K562 (cell line): ENCODE measurements around the gene PRKAG2. TPM values are rescaled to one million over a fixed set of nuclear protein-coding genes. Genes with fewer than 3 reads are reported as not detected.
A peak's percentile ranks its signal among the peaks of the same experiment; 100 is the strongest.

Experiments used
- ATAC-seq: fragments of 200-7000 bp; cut with Tn5 transposase; 3 replicates; pipeline ENCODE4 v1.9.1; 2020; ENCODE audit warnings: moderate library complexity
- BruUV-seq: library from RNA; stranded (reverse); fragments of 400-500 nt; replicated peaks from 2 replicates; lab custom pipeline; 2021; lab: Mats Ljungman, UMichigan
- CTCF ChIA-PET: fragments of 300-600 bp; formaldehyde crosslinking; extraction: SDS; loops from one replicate; lab custom pipeline; 2021; ENCODE audit warnings: low intra/inter-chr PET ratio; lab: Yijun Ruan, JAX
- POLR2A ChIA-PET: fragments of 300-600, 350-650 bp; sonication (Branson Sonifier 250); formaldehyde crosslinking; extraction: SDS; loops from one replicate; lab custom pipeline; 2021; ENCODE audit warnings: antibody characterized with exemption, inconsistent platforms; lab: Yijun Ruan, JAX
- DNase-seq, 4 experiments: peaks; one replicate each; pipeline versions ENCODE4 v3.0.0 to v3.0.0-alpha.2; 2011 to 2018; ENCODE audit warnings: low spot score in 3 of 4, mixed read lengths in 3 of 4; ENCODE audit errors: extremely low read depth in 1 of 4
- FAIRE-seq: peaks from 2 replicates; lab custom pipeline; 2011; peaks lifted over from hg19 to GRCh38; lab: Jason Lieb, UNC
- H2AFZ ChIP-seq: 2 replicates; pipeline ENCODE4 v1.6.0; 2011; ENCODE audit warnings: low read depth, low read length, control low read depth, inconsistent platforms
- H3K27ac ChIP-seq: fragments of 200-600 bp; 3 replicates; pipeline ENCODE4 v1.8.0; 2011; ENCODE audit warnings: low read depth, mild to moderate bottlenecking, control low read depth, inconsistent platforms, low read length, moderate library complexity, mixed read lengths; ENCODE audit errors: extremely low read depth
- H3K27me3 ChIP-seq, 2 experiments: fragments of 300-600 bp in 1 of 2; 2 replicates in 1 of 2; 3 replicates in 1 of 2; pipeline versions ENCODE4 v1.6.0 to v1.8.0; 2011; ENCODE audit warnings: inconsistent platforms in 2 of 2, low read length in 2 of 2, mild to moderate bottlenecking in 1 of 2, mixed read lengths in 1 of 2, moderate library complexity in 1 of 2; ENCODE audit not compliant: control insufficient read depth in 2 of 2, insufficient read depth in 2 of 2
- H3K36me3 ChIP-seq: fragments of 300-600 bp; 3 replicates; pipeline ENCODE4 v1.8.0; 2011; ENCODE audit warnings: mild to moderate bottlenecking, low read length, inconsistent platforms; ENCODE audit not compliant: control insufficient read depth, insufficient read depth
- H3K4me1 ChIP-seq, 2 experiments: fragments of 200-600 bp in 1 of 2; replicated peaks in 1 of 2; 2 replicates in 1 of 2; 3 replicates in 1 of 2; pipeline versions ENCODE4 v1.5.1 to v1.8.0; 2011; ENCODE audit warnings: inconsistent platforms in 2 of 2, low read length in 2 of 2, mild to moderate bottlenecking in 1 of 2, mixed read lengths in 1 of 2, moderate library complexity in 1 of 2; ENCODE audit not compliant: control insufficient read depth in 2 of 2, insufficient read depth in 2 of 2
- H3K4me2 ChIP-seq: 2 replicates; pipeline ENCODE4 v1.6.1; 2011; ENCODE audit warnings: low read length, control low read depth, inconsistent platforms, mixed read lengths; ENCODE audit not compliant: insufficient read depth
- H3K4me3 ChIP-seq: fragments of 200-600 bp; sonication (generic), shearing (Covaris generic); 2 replicates; pipeline ENCODE4 v1.5.1; 2016; ENCODE audit warnings: control low read depth, inconsistent platforms
- H3K79me2 ChIP-seq: fragments of 200-600 bp; 3 replicates; pipeline ENCODE4 v1.8.0; 2011; ENCODE audit warnings: low read length, inconsistent platforms; ENCODE audit not compliant: control insufficient read depth, insufficient read depth
- H3K9ac ChIP-seq, 2 experiments: 2 replicates each; pipeline versions ENCODE4 v1.6.0 to v1.6.1; 2011; ENCODE audit warnings: low read depth in 2 of 2, low read length in 2 of 2, control low read depth in 1 of 2, inconsistent platforms in 1 of 2, mild to moderate bottlenecking in 1 of 2, mixed read lengths in 1 of 2; ENCODE audit not compliant: insufficient read depth in 1 of 2
- H3K9me1 ChIP-seq: one replicate; pipeline ENCODE4 v1.6.0; 2011; ENCODE audit warnings: inconsistent platforms, mild to moderate bottlenecking, low read length, moderate library complexity; ENCODE audit not compliant: control insufficient read depth, insufficient read depth
- H3K9me3 ChIP-seq: replicated peaks from 2 replicates; pipeline ENCODE4 v1.5.1; 2011; ENCODE audit warnings: low read depth, low read length, inconsistent platforms; ENCODE audit not compliant: control insufficient read depth, insufficient read depth
- H4K20me1 ChIP-seq: replicated peaks from 2 replicates; pipeline ENCODE4 v1.6.1; 2011; ENCODE audit warnings: low read length, inconsistent platforms, mixed read lengths; ENCODE audit not compliant: control insufficient read depth, insufficient read depth
- CEBPB ChIP-seq: fragments of 450-650 bp; IDR thresholded peaks from 2 replicates; pipeline ENCODE4 v1.6.1; 2016; ENCODE audit warnings: missing genetic modification characterization, missing compliant biosample characterization
- CEBPG ChIP-seq, 3 experiments: fragments of 200-800 bp in 1 of 3; sonication (Bioruptor generic) in 1 of 3; sonication (generic) in 1 of 3; formaldehyde crosslinking in 1 of 3; IDR thresholded peaks in 2 of 3; conservative IDR thresholded peaks in 1 of 3; 2 replicates each; pipeline versions ENCODE4 v1.6.1 to v1.8.0; 2016 to 2022; ENCODE audit warnings: missing compliant biosample characterization in 2 of 3, missing genetic modification characterization in 2 of 3, mild to moderate bottlenecking in 1 of 3, missing genetic modification reagents in 1 of 3
- FIP1L1 ChIP-seq: fragments of 200-400 bp; formaldehyde crosslinking; IDR thresholded peaks from 2 replicates; pipeline ENCODE4 v1.6.1; 2018; ENCODE audit warnings: mild to moderate bottlenecking, low read depth, low read length; ENCODE audit not compliant: poor library complexity, severe bottlenecking
- HNRNPLL ChIP-seq: fragments of 200-400 bp; formaldehyde crosslinking; IDR thresholded peaks from 2 replicates; pipeline ENCODE4 v1.6.1; 2017; ENCODE audit warnings: low read length, low read depth, mild to moderate bottlenecking; ENCODE audit not compliant: poor library complexity, severe bottlenecking
- ZNF551 ChIP-seq: fragments of 250-450 bp; sonication (Bioruptor Pico); IDR thresholded peaks from 2 replicates; pipeline ENCODE4 v1.5.0; 2021; ENCODE audit warnings: mild to moderate bottlenecking, moderate library complexity
- WGBS: fragments of 100-300 bp; shearing (Covaris generic); methylation state at CpG from one replicate; pipeline ENCODE4 v1.1.6; 2016; ENCODE audit warnings: low coverage, mixed read lengths; ENCODE audit not compliant: insufficient coverage; ENCODE audit errors: missing lambda C conversion rate; 5-methylcytosine and 5-hydroxymethylcytosine counted together
- in situ Hi-C: fragments of 300-500 bp; cut with MboI; formaldehyde crosslinking; loops from 4 replicates; pipeline ENCODE4 v1.15.0; 2018; ENCODE audit warnings: inconsistent platforms, mixed read lengths
- intact Hi-C: fragments of 100-400 bp; cut with micrococcal nuclease; formaldehyde crosslinking; loops from 2 replicates; pipeline ENCODE4 v1.14.2; 2022
- polyA plus RNA-seq, 8 experiments: library from polyadenylated mRNA; depleted of rRNA in 4 of 8; stranded (reverse) in 5 of 8; unstranded in 3 of 8; fragments of >200 nt; fragmentation: Nextera tagmentation in 2 of 8; fragmentation: Illumina TruSeq in 1 of 8; extraction: Ambion mirVana in 2 of 8; extraction: Trizol in 1 of 8; gene quantifications; 2 replicates each; pipeline versions ENCODE4 v1.2.1 to v1.2.3, GENCODE V29; 2011 to 2014; ENCODE audit warnings: inconsistent platforms in 1 of 8, missing spikeins in 1 of 8
- total RNA-seq, 7 experiments: library from RNA; depleted of rRNA in 6 of 7; stranded (reverse); fragments of >200 nt in 6 of 7; fragmentation: Illumina TruSeq in 2 of 7; extraction: Trizol in 2 of 7; gene quantifications; 2 replicates each; pipeline versions ENCODE4 v1.2.1 to v1.2.3, GENCODE V29; 2011 to 2021; ENCODE audit warnings: low replicate concordance in 1 of 7
- TF ChIP-seq, protein P1 (sequence below): fragments of 250-450 bp; sonication (Bioruptor Pico); IDR thresholded peaks from 2 replicates; pipeline ENCODE4 v1.8.0; 2022; ENCODE audit warnings: moderate library complexity, mild to moderate bottlenecking, inconsistent platforms
- TF ChIP-seq, protein P2 (sequence below): sonication (generic); formaldehyde crosslinking; IDR thresholded peaks from 2 replicates; pipeline ENCODE4 v1.8.1; 2023; ENCODE audit warnings: mild to moderate bottlenecking, missing genetic modification reagents
- TF ChIP-seq, protein P3 (sequence below): IDR thresholded peaks from 2 replicates; pipeline ENCODE4 v1.6.1; 2011; ENCODE audit not compliant: insufficient read length; ENCODE audit errors: extremely low read depth
- TF ChIP-seq, protein P4 (sequence below), 2 experiments: fragments of 450-650 bp in 1 of 2; sonication (generic) in 1 of 2; formaldehyde crosslinking in 1 of 2; IDR thresholded peaks in 1 of 2; conservative IDR thresholded peaks in 1 of 2; 2 replicates each; pipeline versions ENCODE4 v1.6.1 to v1.8.1; 2016 to 2023; ENCODE audit warnings: mild to moderate bottlenecking in 2 of 2, moderate library complexity in 2 of 2, inconsistent platforms in 1 of 2, missing genetic modification reagents in 1 of 2

Gene PRKAG2
- total and polyA plus RNA-seq, 9 of the 15 experiments (the other 6 are each of a cell fraction or from before 2014, with no cell fraction given) = 0.99 to 5.6 (median 3.3) TPM

DNA sequence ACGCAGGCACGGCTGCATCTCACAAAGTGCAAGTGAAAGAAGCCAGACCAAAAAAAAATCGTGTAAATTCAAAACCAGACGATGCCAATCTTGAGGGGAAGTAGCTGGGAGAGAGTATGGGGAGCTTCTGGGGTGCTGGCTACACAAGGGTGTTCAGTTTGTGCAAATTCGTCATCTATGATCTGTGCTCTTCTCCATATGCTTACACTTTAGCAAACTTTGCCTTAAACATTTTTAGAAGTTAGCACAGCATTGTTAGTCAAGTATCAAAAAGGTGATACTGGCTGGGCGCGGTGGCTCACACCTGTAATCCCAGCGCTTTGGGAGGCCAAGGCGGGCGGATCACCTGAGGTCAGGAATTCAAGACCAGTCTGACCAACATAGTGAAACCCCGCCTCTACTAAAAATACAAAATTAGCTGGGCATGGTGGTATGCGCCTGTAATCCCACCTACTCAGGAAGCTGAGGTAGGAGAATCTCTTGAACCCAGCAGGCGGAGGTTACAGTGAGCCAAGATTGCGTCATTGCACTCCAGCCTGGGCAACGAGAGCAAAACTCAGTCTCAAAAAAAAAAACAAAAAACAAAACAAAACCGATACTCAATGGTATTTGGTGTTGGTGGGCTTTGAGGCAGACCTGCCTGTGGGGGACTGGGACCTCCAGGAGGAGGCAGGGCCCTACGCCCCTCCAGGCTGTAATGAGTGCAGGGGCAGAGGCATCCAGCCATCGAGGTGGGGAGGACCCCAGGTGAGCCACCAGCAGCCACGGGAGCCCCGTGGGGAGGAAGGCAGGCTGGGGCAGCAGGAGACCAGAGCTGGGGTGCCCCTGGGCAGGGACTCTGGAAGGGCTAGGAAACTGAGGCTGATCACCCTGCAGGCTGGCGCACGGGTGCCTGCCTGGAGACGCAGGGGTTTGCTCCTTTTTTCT lies 150.0 kb downstream of the PRKAG2 start:
- ATAC-seq (no peak), DNase-seq (no peak), FAIRE-seq (no peak)
- ChIA-PET POLR2A (interaction anchor here (0.6 kb wide), 1 partner anchor 171 kb away, joined by 3 read pairs; no protein-coding TSS in a partner anchor), CTCF (no interaction called here)
- Histone ChIP-seq H3K27ac (no peak overlapping the region), H3K4me2 (no peak overlapping the region), H3K4me3 (no peak overlapping the region), H3K4me1 (peaks cover 0 to 19% of the 10 kb centered on the region in 2 experiments; a peak in 2 of 5 replicates), H3K9me3 (no peaks in the 10 kb centered on the region), H4K20me1 (no peaks in the 10 kb centered on the region; the same call in 1 of the 2 replicates), H2AFZ (no peak overlapping the region), H3K36me3 (no peaks in the 10 kb centered on the region), H3K79me2 (no peaks in the 10 kb centered on the region), H3K9me1 (peaks cover 3% of the 10 kb centered on the region), H3K27me3 (peaks cover 64 to 94% of the 10 kb centered on the region in 2 experiments), H3K9ac (no peak overlapping the region)
- no TSS peak for BruUV-seq
- 2% methylated on average over 23 of the region's 23 CpGs for WGBS
- in situ Hi-C loops = no loop called here
- TF ChIP-seq FIP1L1 (no peak), HNRNPLL (no peak), ZNF551 (CRISPR knock-in tag) (no peak), CEBPB (peak; percentile 64), CEBPG (CRISPR knock-in tag; IDR thresholded peaks at IDR 0.05) (no peak; the same call in 1 of the 2 replicates), CEBPG (tag; conservative IDR thresholded peaks at IDR 0.05 in 1 of 2, IDR thresholded peaks at IDR 0.05 in 1 of 2) (peak; percentile 61 to 76)
- TF ChIP-seq, protein P1, sequence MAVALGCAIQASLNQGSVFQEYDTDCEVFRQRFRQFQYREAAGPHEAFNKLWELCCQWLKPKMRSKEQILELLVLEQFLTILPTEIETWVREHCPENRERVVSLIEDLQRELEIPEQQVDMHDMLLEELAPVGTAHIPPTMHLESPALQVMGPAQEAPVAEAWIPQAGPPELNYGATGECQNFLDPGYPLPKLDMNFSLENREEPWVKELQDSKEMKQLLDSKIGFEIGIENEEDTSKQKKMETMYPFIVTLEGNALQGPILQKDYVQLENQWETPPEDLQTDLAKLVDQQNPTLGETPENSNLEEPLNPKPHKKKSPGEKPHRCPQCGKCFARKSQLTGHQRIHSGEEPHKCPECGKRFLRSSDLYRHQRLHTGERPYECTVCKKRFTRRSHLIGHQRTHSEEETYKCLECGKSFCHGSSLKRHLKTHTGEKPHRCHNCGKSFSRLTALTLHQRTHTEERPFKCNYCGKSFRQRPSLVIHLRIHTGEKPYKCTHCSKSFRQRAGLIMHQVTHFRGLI (CRISPR knock-in tag) = no peak
- TF ChIP-seq, protein P2, sequence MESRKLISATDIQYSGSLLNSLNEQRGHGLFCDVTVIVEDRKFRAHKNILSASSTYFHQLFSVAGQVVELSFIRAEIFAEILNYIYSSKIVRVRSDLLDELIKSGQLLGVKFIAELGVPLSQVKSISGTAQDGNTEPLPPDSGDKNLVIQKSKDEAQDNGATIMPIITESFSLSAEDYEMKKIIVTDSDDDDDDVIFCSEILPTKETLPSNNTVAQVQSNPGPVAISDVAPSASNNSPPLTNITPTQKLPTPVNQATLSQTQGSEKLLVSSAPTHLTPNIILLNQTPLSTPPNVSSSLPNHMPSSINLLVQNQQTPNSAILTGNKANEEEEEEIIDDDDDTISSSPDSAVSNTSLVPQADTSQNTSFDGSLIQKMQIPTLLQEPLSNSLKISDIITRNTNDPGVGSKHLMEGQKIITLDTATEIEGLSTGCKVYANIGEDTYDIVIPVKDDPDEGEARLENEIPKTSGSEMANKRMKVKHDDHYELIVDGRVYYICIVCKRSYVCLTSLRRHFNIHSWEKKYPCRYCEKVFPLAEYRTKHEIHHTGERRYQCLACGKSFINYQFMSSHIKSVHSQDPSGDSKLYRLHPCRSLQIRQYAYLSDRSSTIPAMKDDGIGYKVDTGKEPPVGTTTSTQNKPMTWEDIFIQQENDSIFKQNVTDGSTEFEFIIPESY = no peak
- TF ChIP-seq, protein P3, sequence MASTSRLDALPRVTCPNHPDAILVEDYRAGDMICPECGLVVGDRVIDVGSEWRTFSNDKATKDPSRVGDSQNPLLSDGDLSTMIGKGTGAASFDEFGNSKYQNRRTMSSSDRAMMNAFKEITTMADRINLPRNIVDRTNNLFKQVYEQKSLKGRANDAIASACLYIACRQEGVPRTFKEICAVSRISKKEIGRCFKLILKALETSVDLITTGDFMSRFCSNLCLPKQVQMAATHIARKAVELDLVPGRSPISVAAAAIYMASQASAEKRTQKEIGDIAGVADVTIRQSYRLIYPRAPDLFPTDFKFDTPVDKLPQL = no peak
- TF ChIP-seq, protein P4, sequence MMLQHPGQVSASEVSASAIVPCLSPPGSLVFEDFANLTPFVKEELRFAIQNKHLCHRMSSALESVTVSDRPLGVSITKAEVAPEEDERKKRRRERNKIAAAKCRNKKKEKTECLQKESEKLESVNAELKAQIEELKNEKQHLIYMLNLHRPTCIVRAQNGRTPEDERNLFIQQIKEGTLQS (IDR thresholded peaks at IDR 0.05) = peak; percentile 57
- TF ChIP-seq, protein P4 (CRISPR knock-in tag; conservative IDR thresholded peaks at IDR 0.05) = no peak
- intact Hi-C loops = no loop called here
